ENCODE data around the gene ROMO1. TPM values are rescaled to one million over a fixed set of nuclear protein-coding genes. Genes with fewer than 3 reads are reported as not detected.
"Not testable (repeated sequence)": the region's sequence is repeated elsewhere in the genome, so short reads cannot be mapped to it uniquely, and the experiment has no call there.

ROMO1 gene
- total RNA-seq, 1 donor from 2014 or later: 86.9 TPM

- peak; percentile 49 for DNase-seq (ENCODE audit: low read depth)
Measured at GRCh38 chr20:35730583-35731468, 31.6 kb downstream of the ROMO1 start.

GRCh38 chr20:35731469-35731788 is 32.2 kb downstream of the ROMO1 start:
- no peak for DNase-seq (ENCODE audit: low read depth)

- no peak for DNase-seq (ENCODE audit: low read depth)
Measured at GRCh38 chr20:35731862-35732643, 32.8 kb downstream of the ROMO1 start.

GRCh38 chr20:35732644-35732982 is 33.4 kb downstream of the ROMO1 start:
- no peak for DNase-seq (ENCODE audit: low read depth)

GRCh38 chr20:35734374-35734773 is 35.2 kb downstream of the ROMO1 start:
- no peak for DNase-seq (ENCODE audit: low read depth)

- no peak for DNase-seq (ENCODE audit: low read depth)
Measured at GRCh38 chr20:35734777-35735649, 35.8 kb downstream of the ROMO1 start.

GRCh38 chr20:35735826-35736470 is 36.7 kb downstream of the ROMO1 start:
- no peak for DNase-seq (ENCODE audit: low read depth)

- no peak for DNase-seq (ENCODE audit: low read depth)
Measured at GRCh38 chr20:35737865-35738333, 38.7 kb downstream of the ROMO1 start.

DNA sequence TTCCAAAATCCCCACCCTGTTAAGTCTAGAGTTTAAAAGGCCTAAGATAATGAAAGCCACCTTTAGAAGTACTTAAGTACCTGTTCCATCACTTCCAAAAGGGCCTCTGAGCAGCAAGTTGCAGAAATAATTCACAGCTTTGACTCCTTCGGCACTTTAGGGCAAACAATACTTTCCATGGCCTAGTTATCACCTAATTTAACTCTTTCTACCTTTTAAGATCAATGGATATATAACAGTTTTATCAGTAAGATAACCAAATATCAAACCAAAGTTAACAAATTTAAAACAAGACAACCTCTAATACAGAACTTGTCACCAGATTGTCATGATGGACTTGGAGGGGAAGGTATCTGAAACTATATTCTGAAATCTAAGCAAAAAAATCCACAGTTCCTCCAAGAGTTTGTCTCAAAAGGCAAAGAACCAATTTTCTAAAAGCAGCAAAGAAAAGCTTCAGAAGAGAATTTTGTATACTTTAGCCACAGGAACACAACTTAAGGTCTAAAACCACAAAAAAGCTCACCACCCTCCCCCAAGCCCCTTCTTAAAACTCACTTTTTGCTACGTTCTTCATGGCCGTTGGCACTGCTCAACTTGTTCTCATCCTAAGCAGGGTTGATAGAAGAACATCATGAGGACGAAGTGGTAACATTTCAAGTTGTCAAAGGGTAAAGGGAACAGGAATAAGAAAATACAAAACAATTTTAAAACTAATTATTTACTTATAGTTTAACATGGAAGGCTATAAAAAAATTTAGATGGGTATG is 39.4 kb downstream of the ROMO1 start:
- no peak for DNase-seq (ENCODE audit: low read depth)

GRCh38 chr20:35739294-35740163 is 40.3 kb downstream of the ROMO1 start:
- peak; percentile 57 for DNase-seq (ENCODE audit: low read depth)

GRCh38 chr20:35741892-35742740 is 42.9 kb downstream of the ROMO1 start, which contains the start of gene RBM39:
RBM39 (minus strand) TSS chr20:35742260; CDS start chr20:35740874, 1,386 bp downstream.
- peak; percentile 99 for DNase-seq (ENCODE audit: low read depth)

DNA sequence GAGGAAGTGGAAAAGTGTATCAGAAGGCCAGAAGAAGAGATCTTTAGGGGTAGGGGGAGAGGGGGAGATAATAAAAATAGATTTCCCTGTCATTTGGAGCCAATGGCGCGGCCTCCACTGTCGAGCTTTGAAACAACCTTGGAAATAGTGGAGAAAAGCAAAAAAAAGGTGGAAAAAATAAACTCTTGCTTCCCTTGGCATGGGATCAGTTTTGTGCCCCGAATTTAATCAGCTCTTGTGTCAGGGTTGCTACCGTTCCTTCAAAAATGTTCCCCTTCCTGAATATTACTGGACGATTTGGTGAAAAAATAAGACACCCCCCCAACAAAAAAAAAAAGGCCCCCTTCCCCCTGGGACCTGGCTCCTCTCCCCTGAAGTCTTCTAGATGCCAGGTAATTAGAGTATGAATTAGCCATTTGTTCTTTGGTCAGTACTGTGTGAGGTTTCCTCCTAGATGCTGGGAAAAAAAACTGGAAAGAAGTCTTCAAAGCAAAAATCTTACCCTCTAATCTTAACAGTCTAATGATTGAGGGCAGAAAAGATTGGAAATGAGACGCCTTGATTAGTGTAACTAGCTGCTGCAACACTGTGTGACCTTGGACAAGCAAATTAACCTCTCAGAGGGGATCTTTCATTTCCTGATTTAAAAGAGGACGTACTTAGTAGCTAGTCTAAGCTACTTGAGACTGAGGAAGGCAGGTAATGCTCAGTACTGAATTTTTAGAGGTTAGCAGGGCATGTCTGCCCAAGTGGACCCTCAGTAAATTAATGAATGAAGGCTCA is 43.7 kb downstream of the ROMO1 start:
- DNase-seq (ENCODE audit: low read depth): peak; percentile 64

DNA sequence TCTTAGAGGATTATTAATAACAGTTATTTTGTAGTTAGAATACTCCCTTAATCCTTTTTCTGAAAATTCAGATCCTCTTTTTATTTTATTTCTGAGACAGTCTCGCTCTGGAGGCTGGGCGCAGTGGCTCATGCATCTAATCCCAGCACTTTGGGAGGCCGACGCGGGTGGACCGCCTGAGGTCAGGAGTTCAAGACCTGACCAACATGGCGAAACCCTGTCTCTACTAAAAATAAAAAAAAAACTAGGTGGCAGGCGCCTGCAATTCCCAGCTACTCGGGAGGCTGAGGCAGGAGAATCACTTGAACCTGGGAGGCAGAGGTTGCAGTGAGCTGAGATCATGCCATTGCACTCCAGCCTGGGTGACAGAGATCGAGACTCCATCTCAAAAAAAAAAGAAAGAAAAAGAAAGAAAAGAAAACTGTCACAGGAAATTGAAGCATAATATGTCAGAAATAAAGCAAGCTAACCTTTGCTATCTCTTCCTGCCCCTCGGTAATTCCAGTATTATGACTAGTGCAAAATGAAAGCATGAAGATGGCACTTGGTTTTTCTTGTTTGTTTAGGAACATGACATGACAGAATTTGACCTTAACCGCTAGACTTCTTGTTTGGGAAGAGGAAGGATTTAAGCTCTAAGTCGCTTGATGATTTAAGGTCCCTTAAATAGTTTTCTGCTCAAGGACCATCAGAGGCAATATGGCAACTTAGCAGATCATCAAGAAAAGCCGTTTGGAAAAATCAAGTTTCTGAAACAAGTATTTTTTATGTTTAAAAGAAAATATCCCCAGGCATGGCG is 44.7 kb downstream of the ROMO1 start:
- no peak for DNase-seq (ENCODE audit: low read depth)

DNA sequence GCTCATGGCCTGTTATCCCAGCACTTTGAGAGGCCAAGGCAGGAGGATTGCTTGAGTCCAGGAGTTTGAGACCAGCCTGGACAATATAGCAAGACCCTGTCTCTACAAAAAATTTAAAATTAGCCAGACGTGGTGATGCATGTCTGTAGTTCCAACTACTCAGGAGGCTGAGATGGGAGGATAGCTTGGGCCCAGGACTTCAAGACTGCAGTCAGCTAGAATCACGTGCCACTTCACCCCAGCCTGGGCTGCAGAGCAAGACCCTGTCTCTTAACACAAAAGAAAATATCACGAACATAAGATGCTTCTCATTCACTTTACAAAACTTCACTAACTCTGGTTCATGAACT is 45.3 kb downstream of the ROMO1 start:
- not testable (repeated sequence) for DNase-seq (ENCODE audit: low read depth)
